Neural cell (in vitro differentiated cells): ENCODE measurements around the gene SLC25A13. TPM values are rescaled to one million over a fixed set of nuclear protein-coding genes. Genes with fewer than 3 reads are reported as not detected.

Source experiments
- H2AFZ ChIP-seq: fragments of 200-600, 300-800 bp; sonication (generic), shearing (Covaris generic); 2 replicates; pipeline ENCODE4 v1.6.0; 2014; ENCODE audit warnings: low read depth, mild to moderate bottlenecking, antibody characterized with exemption, low read length, moderate library complexity
- H3F3A ChIP-seq: fragments of 200-600 bp; shearing (Covaris generic); 2 replicates; pipeline ENCODE4 v1.6.1; 2016; ENCODE audit warnings: mild to moderate bottlenecking, moderate library complexity, mixed read lengths, antibody characterized with exemption, low read length; ENCODE audit not compliant: insufficient read depth, poor library complexity, severe bottlenecking
- H3K27ac ChIP-seq: fragments of 200-600, 300-800 bp; sonication (generic), shearing (Covaris generic); 2 replicates; pipeline ENCODE4 v1.5.1; 2014; ENCODE audit warnings: mild to moderate bottlenecking, low read length, moderate library complexity
- H3K27me3 ChIP-seq: fragments of 300-800, 200-600 bp; sonication (generic), shearing (Covaris generic); 2 replicates; pipeline ENCODE4 v1.6.0; 2014; ENCODE audit warnings: mild to moderate bottlenecking, low read depth, low read length, moderate library complexity; ENCODE audit not compliant: insufficient read depth
- H3K36me3 ChIP-seq: fragments of 300-800, 200-600 bp; sonication (generic), shearing (Covaris generic); 2 replicates; pipeline ENCODE4 v1.5.1; 2014; ENCODE audit warnings: mild to moderate bottlenecking, antibody characterized with exemption, low read length, moderate library complexity; ENCODE audit not compliant: insufficient read depth
- H3K4me2 ChIP-seq: fragments of 300-800, 200-600 bp; sonication (generic), shearing (Covaris generic); 2 replicates; pipeline ENCODE4 v1.6.0; 2014; ENCODE audit warnings: mild to moderate bottlenecking, low read length
- H3K4me3 ChIP-seq: fragments of 300-800, 200-600 bp; sonication (generic), shearing (Covaris generic); 2 replicates; pipeline ENCODE4 v1.5.1; 2014; ENCODE audit warnings: mild to moderate bottlenecking, low read length, moderate library complexity
- H3K79me2 ChIP-seq: fragments of 200-600 bp; shearing (Covaris generic); replicated peaks from 2 replicates; pipeline ENCODE4 v1.6.0; 2014; ENCODE audit warnings: mild to moderate bottlenecking, low read length, moderate library complexity; ENCODE audit not compliant: insufficient read depth
- H3K9ac ChIP-seq: fragments of 300-800, 200-600 bp; sonication (generic), shearing (Covaris generic); 2 replicates; pipeline ENCODE4 v1.6.1; 2016; ENCODE audit warnings: mild to moderate bottlenecking, low read length, mixed read lengths
- H3K9me2 ChIP-seq: fragments of 200-600 bp; shearing (Covaris generic); 2 replicates; pipeline ENCODE4 v1.6.1; 2016; ENCODE audit warnings: mild to moderate bottlenecking, low read length, mixed read lengths; ENCODE audit not compliant: insufficient read depth
- H3K9me3 ChIP-seq: fragments of 200-600, 300-800 bp; sonication (generic), shearing (Covaris generic); 2 replicates; pipeline ENCODE4 v1.6.1; 2016; ENCODE audit warnings: mild to moderate bottlenecking, mixed run types, low read length, moderate library complexity, mixed read lengths
- H4K20me1 ChIP-seq: fragments of 200-600 bp; shearing (Covaris generic); 2 replicates; pipeline ENCODE4 v1.6.1; 2016; ENCODE audit warnings: mild to moderate bottlenecking, mixed run types; ENCODE audit not compliant: insufficient read depth
- CTCF ChIP-seq: fragments of 450-650 bp; IDR thresholded peaks from 2 replicates; pipeline ENCODE4 v1.5.1; 2014; ENCODE audit warnings: antibody characterized with exemption, mild to moderate bottlenecking, moderate library complexity; ENCODE audit not compliant: poor library complexity, severe bottlenecking
- EP300 ChIP-seq: fragments of 450-650 bp; conservative IDR thresholded peaks from 2 replicates; pipeline ENCODE4 v1.6.1; 2014; ENCODE audit warnings: antibody characterized with exemption, mild to moderate bottlenecking, moderate library complexity; ENCODE audit not compliant: poor library complexity, severe bottlenecking
- EZH2 ChIP-seq: fragments of 200-600, 300-800 bp; shearing (Covaris generic), sonication (generic); IDR thresholded peaks from 2 replicates; pipeline ENCODE4 v1.6.1; 2014; ENCODE audit warnings: antibody characterized with exemption, low read length, borderline replicate concordance, mild to moderate bottlenecking; ENCODE audit not compliant: insufficient read depth, poor library complexity, severe bottlenecking
- MXI1 ChIP-seq: fragments of 450-650 bp; conservative IDR thresholded peaks from 2 replicates; pipeline ENCODE4 v1.6.1; 2014; ENCODE audit warnings: antibody characterized with exemption, mild to moderate bottlenecking; ENCODE audit not compliant: poor library complexity, severe bottlenecking
- POLR2AphosphoS5 ChIP-seq: IDR thresholded peaks from 2 replicates; pipeline ENCODE4 v1.6.1; 2012
- RAD21 ChIP-seq: fragments of 450-650 bp; conservative IDR thresholded peaks from 2 replicates; pipeline ENCODE4 v1.6.1; 2014; ENCODE audit warnings: antibody characterized with exemption, mild to moderate bottlenecking, moderate library complexity
- REST ChIP-seq: IDR thresholded peaks from 2 replicates; pipeline ENCODE4 v1.6.1; 2012; ENCODE audit warnings: borderline replicate concordance
- SMC3 ChIP-seq: fragments of 450-650 bp; conservative IDR thresholded peaks from 2 replicates; pipeline ENCODE4 v1.6.1; 2014; ENCODE audit warnings: antibody characterized with exemption, mild to moderate bottlenecking, moderate library complexity; ENCODE audit not compliant: poor library complexity
- TAF1 ChIP-seq: IDR thresholded peaks from 2 replicates; pipeline ENCODE4 v1.6.1; 2012; ENCODE audit warnings: low read depth
- polyA plus RNA-seq: library from polyadenylated mRNA; depleted of rRNA; stranded (reverse); fragments of >200 nt; gene quantifications from 2 replicates; pipeline ENCODE4 v1.2.3, GENCODE V29; 2014

The SLC25A13 gene
- polyA plus RNA-seq, 1 donor from 2014 or later, result 20.2 TPM

GRCh38 chr7:96241855-96242254 lies 80.0 kb downstream of the SLC25A13 start:
- H3K27ac ChIP-seq, result no peak overlapping the region
- peaks cover 10% of the 10 kb centered on the region for H3K79me2 ChIP-seq
- TF ChIP-seq TAF1, result no peak
- TF ChIP-seq CTCF, result no peak
- TF ChIP-seq EP300, result no peak
- TF ChIP-seq MXI1, result no peak
- no peak for TF ChIP-seq SMC3
- no peak for TF ChIP-seq REST
- no peak for TF ChIP-seq EZH2
- TF ChIP-seq POLR2AphosphoS5, result no peak
- no peak for TF ChIP-seq RAD21
- H3K4me3 ChIP-seq, result no peak overlapping the region
- no peak overlapping the region for H3K9ac ChIP-seq
- no peak overlapping the region for H2AFZ ChIP-seq
- H3K9me2 ChIP-seq, result no peaks in the 10 kb centered on the region
- H3K36me3 ChIP-seq, result no peaks in the 10 kb centered on the region
- H3K4me2 ChIP-seq, result no peak overlapping the region
- no peaks in the 10 kb centered on the region for H3K9me3 ChIP-seq
- no peaks in the 10 kb centered on the region for H3F3A ChIP-seq
- no peaks in the 10 kb centered on the region for H4K20me1 ChIP-seq
- H3K27me3 ChIP-seq, result no peaks in the 10 kb centered on the region

- no peaks in the 10 kb centered on the region for H3K36me3 ChIP-seq
- H3F3A ChIP-seq, result no peaks in the 10 kb centered on the region
- peak overlapping the region; percentile 50 for H3K27ac ChIP-seq
- no peaks in the 10 kb centered on the region for H3K27me3 ChIP-seq
- H4K20me1 ChIP-seq, result no peaks in the 10 kb centered on the region
- H3K4me2 ChIP-seq, result no peak overlapping the region
- no peak overlapping the region for H2AFZ ChIP-seq
- H3K9me2 ChIP-seq, result no peaks in the 10 kb centered on the region
- TF ChIP-seq EZH2, result no peak
- no peaks in the 10 kb centered on the region for H3K79me2 ChIP-seq
- H3K4me3 ChIP-seq, result no peak overlapping the region
- no peak overlapping the region for H3K9ac ChIP-seq
- no peaks in the 10 kb centered on the region for H3K9me3 ChIP-seq
Observed at GRCh38 chr7:96238976-96239766, 82.7 kb downstream of the SLC25A13 start.
